Endothelial cell of umbilical vein (primary cell): ENCODE data around the gene ACOT7. TPM values are rescaled to one million over a fixed set of nuclear protein-coding genes. Genes with fewer than 3 reads are reported as not detected.

Source experiments
- BruUV-seq: library from RNA; stranded (reverse); fragments of 400-500 nt; replicated peaks from 2 replicates; lab custom pipeline; 2021; lab: Mats Ljungman, UMichigan
- CTCF ChIA-PET: fragments of 300-600, 350-600 bp; sonication (Branson Sonifier 250); formaldehyde crosslinking; loops from one replicate; lab custom pipeline; 2021; ENCODE audit warnings: antibody characterized with exemption, inconsistent platforms; lab: Charles Lee
- POLR2A ChIA-PET: fragments of 300-600, 350-600 bp; sonication (Branson Sonifier 250); formaldehyde crosslinking; loops from one replicate; lab custom pipeline; 2021; ENCODE audit warnings: antibody characterized with exemption, inconsistent platforms; lab: Charles Lee
- DNase-seq: peaks from one replicate; pipeline ENCODE4 v3.0.0-alpha.2; 2011; ENCODE audit warnings: low read depth, low spot score
- FAIRE-seq: peaks from 2 replicates; lab custom pipeline; 2011; peaks lifted over from hg19 to GRCh38; lab: Jason Lieb, UNC
- H2AFZ ChIP-seq: 2 replicates; pipeline ENCODE4 v1.6.0; 2012; ENCODE audit warnings: low read depth, low read length, control low read depth, inconsistent platforms
- H3K27ac ChIP-seq: 2 replicates; pipeline ENCODE4 v1.5.1; 2011; ENCODE audit warnings: low read depth, mild to moderate bottlenecking, control low read depth, low read length, moderate library complexity; ENCODE audit not compliant: insufficient read depth
- H3K27me3 ChIP-seq, 2 experiments: 2 replicates each; pipeline versions ENCODE4 v1.6.0 to v1.6.1; 2011; ENCODE audit warnings: low read length in 2 of 2, mixed read lengths in 1 of 2; ENCODE audit not compliant: control insufficient read depth in 2 of 2, insufficient read depth in 2 of 2
- H3K36me3 ChIP-seq, 2 experiments: 2 replicates in 1 of 2; 3 replicates in 1 of 2; pipeline ENCODE4 v1.5.1; 2011; ENCODE audit warnings: low read length in 2 of 2, mild to moderate bottlenecking in 1 of 2, moderate library complexity in 1 of 2; ENCODE audit not compliant: control insufficient read depth in 2 of 2, insufficient read depth in 2 of 2; ENCODE audit errors: extremely low read depth in 1 of 2
- H3K4me1 ChIP-seq: 3 replicates; pipeline ENCODE4 v1.5.1; 2011; ENCODE audit warnings: mild to moderate bottlenecking, low read length; ENCODE audit not compliant: control insufficient read depth, insufficient read depth; ENCODE audit errors: extremely low read depth
- H3K4me2 ChIP-seq: 2 replicates; pipeline ENCODE4 v1.6.1; 2011; ENCODE audit warnings: low read length, control low read depth, mixed read lengths; ENCODE audit not compliant: insufficient read depth
- H3K4me3 ChIP-seq, 3 experiments: fragments of 200-600 bp in 1 of 3; sonication (generic), shearing (Covaris generic) in 1 of 3; replicated peaks in 1 of 3; 2 replicates each; pipeline ENCODE4 v1.5.1; 2011 to 2016; ENCODE audit warnings: control low read depth in 3 of 3, low read length in 3 of 3, mild to moderate bottlenecking in 2 of 3, inconsistent platforms in 1 of 3, low read depth in 1 of 3, moderate library complexity in 1 of 3; ENCODE audit not compliant: insufficient read depth in 1 of 3
- H3K79me2 ChIP-seq: 2 replicates; pipeline ENCODE4 v1.6.0; 2012; ENCODE audit warnings: low read length, inconsistent platforms; ENCODE audit not compliant: control insufficient read depth, insufficient read depth
- H3K9ac ChIP-seq: replicated peaks from 2 replicates; pipeline ENCODE3; 2011; ENCODE audit warnings: low read length, control low read depth; ENCODE audit not compliant: insufficient read depth; ENCODE audit errors: extremely low read depth
- H3K9me1 ChIP-seq: replicated peaks from 3 replicates; pipeline ENCODE4 v1.6.0; 2011; ENCODE audit warnings: mild to moderate bottlenecking, low read length; ENCODE audit not compliant: control insufficient read depth, insufficient read depth; ENCODE audit errors: extremely low read depth
- H3K9me3 ChIP-seq: replicated peaks from 2 replicates; pipeline ENCODE4 v1.5.1; 2012; ENCODE audit warnings: low read length, inconsistent platforms; ENCODE audit not compliant: control insufficient read depth, insufficient read depth
- H4K20me1 ChIP-seq: replicated peaks from 2 replicates; pipeline ENCODE3; 2011; ENCODE audit warnings: mild to moderate bottlenecking, low read length; ENCODE audit not compliant: control insufficient read depth, insufficient read depth; ENCODE audit errors: extremely low read depth
- CTCF ChIP-seq, 2 donors: IDR thresholded peaks; 1 replicate in 1 of 2; 2 replicates in 1 of 2; pipeline ENCODE4 v1.5.1; 2011; ENCODE audit warnings: low read length in 2 of 2, mild to moderate bottlenecking in 2 of 2, moderate library complexity in 2 of 2, control low read depth in 1 of 2, inconsistent platforms in 1 of 2, low read depth in 1 of 2; ENCODE audit not compliant: insufficient read depth in 1 of 2; ENCODE audit errors: extremely low read depth in 1 of 2
- GATA2 ChIP-seq: IDR thresholded peaks from 2 replicates; pipeline ENCODE4 v1.7.0; 2011; ENCODE audit warnings: low read depth, mild to moderate bottlenecking, moderate library complexity, mixed read lengths, low read length; ENCODE audit not compliant: insufficient read length, insufficient read depth
- MYC ChIP-seq: IDR thresholded peaks from one replicate; pipeline ENCODE4 v1.6.1; 2011; ENCODE audit warnings: mild to moderate bottlenecking, low read depth, low read length
- dilution Hi-C: fragments of 300-500 bp; cut with MboI; formaldehyde crosslinking; loops from one replicate; pipeline ENCODE4 v1.15.0; 2019; ENCODE audit warnings: low sequenced_read_pairs; ENCODE audit not compliant: extremely low pct_ligation_motif_present
- intact Hi-C: fragments of 100-400 bp; cut with micrococcal nuclease; formaldehyde crosslinking; loops from one replicate; pipeline ENCODE4 v1.10.0; 2022
- polyA plus RNA-seq, 4 experiments: library from polyadenylated mRNA; depleted of rRNA in 3 of 4; stranded (reverse) in 3 of 4; unstranded in 1 of 4; fragments of >200 nt; gene quantifications; 2 replicates each; pipeline versions ENCODE4 v1.2.1 to v1.2.3, GENCODE V29; 2011 to 2012; ENCODE audit warnings: missing spikeins in 1 of 4
- total RNA-seq: library from RNA; stranded (reverse); gene quantifications from 2 replicates; pipeline ENCODE4 v1.2.3, GENCODE V29; 2021

The ACOT7 gene
- total and polyA plus RNA-seq, 2 donors (not counting 3 experiments of a cell fraction or from before 2014, with no cell fraction given) = 69.4 to 105 TPM

- no peak overlapping the region for H3K9ac ChIP-seq
- H2AFZ ChIP-seq = no peak overlapping the region
- no peaks in the 10 kb centered on the region for H3K4me1 ChIP-seq
- POLR2A ChIA-PET = no interaction called here
- CTCF ChIA-PET = interaction anchor here (0.6 to 10.3 kb wide), 15 partner anchors 11 to 236 kb away, joined by 3 to 202 read pairs (median 4); partner anchors contain the start of genes ACOT7, ESPN, HES2 and PLEKHG5
- no peaks in the 10 kb centered on the region for H3K79me2 ChIP-seq
- no peak overlapping the region for H3K4me3 ChIP-seq
- DNase-seq (no peak), FAIRE-seq (no peak)
- no TSS peak for BruUV-seq
- H3K9me3 ChIP-seq = no peaks in the 10 kb centered on the region
- TF ChIP-seq GATA2 (no peak), CTCF (IDR thresholded peaks at IDR 0.05; ENCODE audit: extremely low read depth in 1 of 2, insufficient read depth in 1 of 2, low read depth in 1 of 2, low read length in 2 of 2) (peak; percentile 11 to 44), MYC (no peak)
- no peak overlapping the region for H3K4me2 ChIP-seq
- dilution Hi-C loops (no loop called here), intact Hi-C loops (no loop called here)
- no peaks in the 10 kb centered on the region for H3K36me3 ChIP-seq
- no peaks in the 10 kb centered on the region for H4K20me1 ChIP-seq
- peaks cover 0 to 2% of the 10 kb centered on the region in 2 experiments for H3K27me3 ChIP-seq
- no peak overlapping the region for H3K27ac ChIP-seq
- H3K9me1 ChIP-seq = no peaks in the 10 kb centered on the region
These were observed 46.9 kb upstream of the ACOT7 start for GRCh38 chr1:6440198-6441126.
